SKM-1 (cell line): ENCODE measurements around the gene NKD1.

Experiments
- DNase-seq: peaks from one replicate; lab custom pipeline; 2025; ENCODE audit not compliant: unreplicated experiment; lab: John Stamatoyannopoulos, UW

NKD1 gene

DNA sequence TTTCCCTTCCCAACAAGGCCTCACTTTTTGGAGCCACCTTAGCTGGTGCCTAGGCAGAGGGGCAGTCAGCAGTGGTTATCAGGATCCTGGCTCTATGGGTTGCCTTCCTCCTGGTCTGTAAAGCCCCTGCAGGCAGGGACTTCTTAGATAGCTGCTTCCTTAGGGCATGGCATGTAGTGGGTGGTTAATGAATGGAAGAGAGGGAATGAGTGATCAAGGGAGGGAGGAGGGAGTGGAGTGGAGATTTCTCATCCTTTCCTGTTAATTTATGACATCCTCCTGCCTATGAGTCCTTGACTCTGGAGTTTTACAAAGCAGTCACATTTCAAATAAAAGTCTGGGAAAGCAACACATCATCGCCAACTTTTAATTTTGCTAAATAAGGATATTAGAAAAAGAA, 92.2 kb downstream of the NKD1 start:
- no peak for DNase-seq

DNA sequence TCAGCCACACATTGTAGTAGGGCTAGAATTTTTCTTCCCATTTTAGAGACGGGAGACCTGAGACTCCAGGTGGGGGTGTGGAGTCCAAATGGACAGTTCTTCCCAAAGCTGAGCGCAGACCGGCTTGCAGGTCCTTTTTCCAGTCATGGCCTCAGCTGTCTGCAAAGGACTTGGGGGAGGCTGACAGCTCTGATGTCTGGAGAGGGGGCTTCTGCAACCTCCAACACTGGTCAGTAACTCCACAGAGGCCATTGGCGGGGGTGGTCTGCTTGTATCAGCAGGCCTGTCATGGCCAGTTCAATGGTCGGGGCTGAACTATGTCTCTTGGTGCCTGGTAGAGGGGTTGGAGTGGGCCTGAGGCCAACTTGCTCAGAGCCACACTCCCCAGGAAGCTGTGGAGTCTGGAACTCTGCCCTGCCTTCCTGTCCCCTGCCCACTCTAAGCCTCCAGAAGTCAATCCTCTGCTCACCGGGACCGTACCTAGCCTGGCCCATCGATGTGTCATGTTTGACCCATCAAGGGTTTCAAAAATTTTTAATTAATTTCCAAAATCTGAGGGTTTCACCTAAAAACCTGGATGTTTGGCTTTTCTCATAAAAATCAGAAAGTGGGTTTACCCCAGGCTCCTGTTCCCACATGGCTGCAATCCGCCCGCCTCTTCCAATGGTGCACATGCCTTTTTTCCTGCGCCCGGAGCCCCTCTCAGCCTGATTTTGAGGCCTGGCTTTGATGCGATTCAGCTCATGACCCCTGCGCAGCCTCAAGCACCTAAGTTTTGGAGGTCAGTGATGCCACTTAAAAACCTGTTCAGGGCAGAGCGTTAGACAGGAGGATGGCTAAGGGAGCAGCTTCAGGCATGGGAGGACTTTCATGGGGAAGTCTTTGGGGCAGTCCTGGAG, 93.0 kb downstream of the NKD1 start:
- DNase-seq: no peak

DNA sequence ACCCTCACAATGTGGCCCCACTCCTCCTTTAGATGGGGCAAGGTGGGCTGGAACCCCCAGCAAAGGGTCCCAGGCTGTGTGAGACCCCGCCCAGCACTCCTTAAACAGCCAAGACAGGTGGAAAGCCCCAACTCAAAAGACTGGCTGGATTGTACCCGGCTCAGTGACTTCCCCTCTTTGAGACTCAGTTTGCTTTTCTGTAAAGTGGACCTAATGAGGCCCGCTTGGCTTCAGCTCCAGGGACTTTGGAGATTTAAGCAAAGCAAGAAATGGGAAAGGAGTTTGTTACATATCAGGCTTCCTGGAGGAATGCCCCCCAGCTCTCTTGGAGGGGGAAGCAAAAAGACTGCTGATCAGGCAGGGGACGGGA, 93.6 kb downstream of the NKD1 start:
- no peak for DNase-seq

DNA sequence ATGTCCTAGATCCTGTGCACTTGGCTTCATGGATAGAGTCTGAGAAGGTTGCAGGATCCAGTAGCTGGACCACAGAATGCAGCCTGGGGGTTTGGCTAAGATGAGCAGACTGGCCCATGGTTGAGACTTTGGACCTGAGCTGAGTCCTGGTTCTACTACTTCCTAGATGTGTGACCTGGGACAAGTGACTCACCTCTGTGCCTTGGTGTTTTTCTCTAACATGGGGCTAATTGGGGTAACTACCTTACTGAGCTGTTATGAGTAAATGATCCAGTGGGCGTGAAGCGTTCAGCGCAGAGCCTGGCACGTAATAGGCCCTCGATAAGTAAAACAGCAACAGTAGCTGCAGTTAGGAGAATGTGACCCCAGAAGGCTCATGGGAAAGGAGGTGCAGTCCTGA, 94.2 kb downstream of the NKD1 start:
- no peak for DNase-seq

DNA sequence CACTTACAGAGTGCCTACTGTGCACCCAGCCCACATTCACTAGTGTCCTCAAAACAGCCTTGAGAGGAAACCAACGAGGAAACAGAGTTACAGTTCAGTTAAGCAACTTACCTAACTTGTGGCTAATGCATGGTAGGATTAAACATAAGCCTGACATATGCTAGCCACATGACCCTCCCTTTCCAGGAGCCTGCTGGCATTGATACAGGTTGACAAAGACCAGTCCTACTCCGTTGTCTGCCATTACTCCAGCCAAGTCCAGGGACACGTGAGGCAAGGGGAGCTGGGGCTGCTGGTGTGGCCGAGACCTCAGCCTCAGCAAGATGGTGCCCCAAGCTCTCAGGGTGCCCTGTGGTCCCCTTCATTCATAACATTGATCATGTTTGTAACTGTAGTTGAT, 95.0 kb downstream of the NKD1 start:
- no peak for DNase-seq

DNA sequence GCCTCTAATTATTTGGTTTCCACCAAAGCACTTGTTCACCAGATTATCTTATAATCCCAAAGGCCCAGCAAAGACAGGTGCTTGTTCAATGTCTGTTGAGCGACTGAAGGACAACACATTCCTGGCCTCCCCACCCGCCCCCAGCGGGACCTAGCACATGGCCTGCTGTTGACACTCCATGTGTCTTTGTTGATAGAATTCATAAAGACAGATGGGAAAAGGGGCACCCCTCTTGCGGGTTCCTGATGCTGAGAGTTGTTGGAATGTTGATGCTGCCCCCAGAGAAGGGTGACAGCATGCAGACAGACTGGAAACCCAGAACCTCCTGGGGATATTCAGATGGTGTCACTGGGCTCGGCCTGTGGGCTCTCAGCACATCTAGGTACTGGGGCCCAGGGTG, 96.0 kb downstream of the NKD1 start:
- DNase-seq: no peak

DNA sequence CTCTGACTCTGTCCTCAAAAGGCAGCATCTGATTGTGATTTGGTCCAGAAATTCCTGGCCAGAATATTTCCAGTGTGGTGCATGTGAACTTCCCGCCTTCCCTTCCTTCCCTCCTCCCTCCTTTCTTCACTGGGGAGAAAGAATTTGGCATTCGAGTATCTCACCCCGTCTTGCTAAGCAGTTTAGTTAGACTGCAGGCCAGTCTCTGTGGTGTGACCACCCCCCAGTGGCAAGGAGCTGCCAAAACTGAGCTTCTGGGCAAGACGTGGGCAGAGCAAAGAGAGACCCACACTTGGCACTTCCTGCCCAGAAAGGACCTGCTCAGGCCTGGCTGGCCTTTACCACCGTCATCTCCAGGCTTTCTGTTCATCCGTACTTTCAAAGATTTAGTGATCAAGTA, 96.5 kb downstream of the NKD1 start:
- DNase-seq: no peak

DNA sequence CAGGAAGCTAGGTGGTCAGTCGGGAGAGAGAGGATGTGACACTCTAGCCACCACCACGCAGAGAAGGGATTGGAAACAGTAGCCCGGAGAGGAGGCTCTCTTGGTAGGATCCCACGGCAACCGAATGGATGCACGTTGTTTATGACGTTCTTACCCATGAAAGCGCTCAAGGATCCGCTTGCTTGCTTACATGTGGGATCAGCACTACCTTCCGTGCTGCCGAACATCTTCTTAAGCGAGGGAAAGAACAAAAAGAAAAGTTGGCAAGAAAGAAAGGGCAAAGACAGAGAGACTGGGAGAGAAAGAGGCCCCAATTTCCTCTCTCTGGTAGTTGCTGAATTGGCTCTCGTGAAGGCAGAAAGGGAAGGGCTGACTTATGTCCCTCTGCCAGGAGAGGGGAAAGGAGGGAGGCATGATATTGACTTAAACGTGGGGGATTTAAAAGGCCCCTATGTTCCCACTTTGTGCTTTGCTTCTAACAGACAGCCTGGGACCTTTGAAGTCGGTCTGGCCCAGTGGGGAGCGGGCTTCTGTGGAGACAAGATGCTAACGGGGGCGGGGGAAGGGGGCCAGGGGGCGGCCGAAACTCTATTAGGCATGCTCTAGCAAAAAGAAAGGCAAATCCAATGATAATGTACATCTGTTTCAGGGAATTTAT, 97.5 kb downstream of the NKD1 start:
- DNase-seq: no peak

DNA sequence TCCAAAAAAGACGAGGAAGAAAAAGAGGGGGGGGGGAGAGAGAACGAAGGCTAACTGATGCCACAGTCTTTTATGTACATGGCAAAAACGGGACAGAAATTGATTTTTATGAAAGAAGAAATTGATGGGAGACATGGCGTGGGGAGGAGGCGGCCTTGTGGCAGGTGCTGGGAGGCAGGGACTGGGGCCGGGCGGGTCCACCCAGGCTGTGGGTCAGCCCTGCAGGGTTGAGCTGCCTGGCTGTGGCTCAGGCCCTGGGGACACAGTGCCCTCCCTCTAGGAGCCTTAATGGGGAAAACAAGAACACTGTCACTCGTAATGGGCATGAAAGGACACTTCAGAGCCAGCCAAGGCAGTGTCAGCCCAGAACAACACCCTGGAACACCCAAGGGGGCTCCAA, 98.1 kb downstream of the NKD1 start:
- no peak for DNase-seq

DNA sequence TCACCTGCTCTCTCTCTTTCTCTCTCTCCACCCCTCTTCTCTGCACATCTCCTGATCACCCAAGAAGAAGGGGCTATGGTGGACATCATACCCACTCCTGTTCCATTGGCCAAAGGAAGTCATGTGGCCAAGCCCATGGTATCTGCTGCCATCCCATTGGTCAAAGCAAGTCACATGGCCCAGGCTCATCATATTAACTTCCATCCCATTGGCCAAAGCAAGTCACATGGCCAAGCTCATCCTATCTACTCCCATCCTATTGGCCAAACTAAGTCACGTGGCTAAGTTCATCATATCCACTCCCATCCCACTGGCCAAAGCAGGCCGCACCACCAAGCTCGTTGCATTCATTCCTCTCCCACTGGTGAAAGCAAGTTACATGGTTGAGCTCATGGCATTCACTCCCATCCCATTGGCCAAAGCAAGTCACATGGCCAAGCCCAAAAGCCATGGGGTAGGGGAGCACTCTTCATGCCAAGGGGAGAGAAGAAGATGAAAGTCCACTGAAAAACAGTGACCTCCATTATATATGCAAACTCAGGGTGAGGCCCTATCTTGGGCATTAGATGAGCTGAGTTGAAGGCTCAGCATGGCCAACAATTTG, 103.7 kb downstream of the NKD1 start:
- DNase-seq: no peak

DNA sequence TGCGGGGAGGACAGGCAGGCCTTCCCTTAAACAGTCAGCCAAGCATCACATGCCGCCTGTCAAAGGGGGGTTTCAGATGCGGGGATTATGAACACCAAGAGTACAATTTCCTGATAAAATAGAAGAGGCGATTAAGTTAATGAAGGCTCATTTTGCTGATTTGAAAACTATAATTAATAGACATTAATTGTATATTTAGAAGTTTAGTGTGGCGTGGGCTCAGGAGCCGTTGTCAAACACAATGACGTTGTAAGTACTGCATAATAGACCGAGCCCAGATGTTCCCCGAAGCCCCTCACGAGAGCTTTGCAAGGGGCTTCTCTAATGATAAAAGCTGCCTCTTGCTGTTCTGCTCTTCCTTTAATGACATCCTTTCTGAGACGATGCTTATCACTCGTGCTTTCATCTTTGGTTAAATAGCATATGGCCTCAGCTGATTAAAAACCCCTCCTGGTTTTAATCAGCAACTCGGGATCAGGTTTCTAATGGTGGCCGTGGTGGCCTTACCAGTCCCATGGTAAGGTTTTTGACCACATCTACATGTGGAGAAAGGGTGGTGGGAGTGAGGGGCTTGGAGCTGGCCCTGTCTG, 104.7 kb downstream of the NKD1 start:
- DNase-seq: no peak

DNA sequence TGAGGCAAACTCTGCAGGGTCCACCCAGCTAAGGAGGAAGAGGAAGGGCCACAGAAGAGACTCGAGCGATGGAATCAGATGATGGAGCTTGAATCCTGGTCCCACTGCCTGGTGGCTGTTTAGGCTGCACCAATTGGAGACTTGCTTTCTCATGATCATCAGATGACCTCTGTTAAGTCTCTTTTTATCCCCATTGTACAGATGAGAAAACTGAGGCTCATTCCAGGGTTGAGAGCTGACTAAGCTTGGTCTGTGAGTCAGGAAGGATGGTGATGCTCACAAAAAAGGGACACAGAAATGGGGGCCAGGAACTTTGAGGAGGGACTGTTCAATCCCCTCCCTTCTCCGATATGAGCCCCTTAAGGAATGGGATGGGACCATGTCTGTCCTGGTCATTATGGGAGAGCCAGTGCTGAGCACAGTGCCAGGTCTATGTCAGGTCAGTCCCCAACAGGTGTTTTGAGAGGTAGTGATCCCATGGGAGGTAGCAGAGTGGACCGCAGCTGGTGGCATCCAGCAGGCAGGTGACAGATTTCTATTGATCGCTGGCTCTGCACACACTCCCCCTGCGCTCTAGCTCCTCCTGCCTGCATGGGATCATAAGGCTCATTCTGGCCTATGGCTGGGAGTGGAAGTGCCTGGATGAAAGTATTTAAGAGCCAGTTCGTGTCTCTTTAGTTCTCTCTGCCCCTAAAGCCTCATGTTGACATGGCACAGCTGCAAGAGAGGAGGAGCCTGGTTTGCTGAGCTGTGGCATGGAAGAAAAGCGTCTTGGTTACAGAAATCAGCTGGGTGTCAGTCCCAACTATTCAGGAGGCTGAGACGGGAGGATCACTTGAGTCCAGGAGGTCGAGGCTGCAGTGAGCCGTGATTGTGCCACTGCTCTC, 105.7 kb downstream of the NKD1 start:
- DNase-seq: no peak

DNA sequence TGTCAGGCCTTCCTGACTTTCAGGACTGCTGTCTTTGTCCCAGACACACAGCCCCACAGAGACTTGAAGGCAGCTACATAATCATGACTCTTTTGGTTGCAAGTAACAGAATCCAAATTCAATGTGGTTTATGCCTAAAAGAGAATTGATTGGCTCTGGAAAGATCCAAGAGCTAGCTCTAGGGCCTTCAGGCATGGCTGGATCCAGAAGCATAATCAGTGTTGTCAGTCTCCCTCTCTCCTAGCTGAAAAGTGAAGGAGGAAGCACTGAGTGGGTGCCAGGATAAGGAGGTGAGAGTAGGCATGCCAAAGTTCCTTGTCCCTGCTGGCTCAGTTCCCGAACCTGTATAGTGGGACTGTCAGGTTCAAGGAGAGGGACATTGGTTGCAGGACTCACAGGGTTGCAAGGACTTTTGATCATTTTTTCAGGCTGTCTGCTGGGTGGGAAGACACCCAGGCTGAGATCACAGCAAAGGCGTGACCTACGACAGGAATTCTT, 107.4 kb downstream of the NKD1 start:
- DNase-seq: no peak

DNA sequence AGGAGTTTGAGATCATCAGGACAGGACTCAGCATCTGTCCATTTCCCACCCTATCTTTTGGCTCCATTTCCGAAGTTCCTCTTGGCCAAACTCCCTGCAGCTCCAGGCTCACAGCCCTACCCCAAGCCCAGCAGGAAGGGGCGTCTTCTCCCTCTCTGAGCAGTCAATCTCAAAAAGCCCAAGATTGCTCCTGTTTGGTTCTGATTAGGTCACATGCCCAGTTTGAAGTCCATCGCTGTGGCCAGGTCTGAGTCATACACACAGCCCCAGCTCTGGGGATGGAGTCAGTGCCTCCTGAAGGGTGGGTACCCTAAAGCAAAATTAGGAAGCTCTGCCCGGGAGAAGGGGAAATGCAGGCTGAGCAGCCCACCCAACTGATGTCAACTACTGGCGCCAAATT, 109.0 kb downstream of the NKD1 start:
- no peak for DNase-seq

DNA sequence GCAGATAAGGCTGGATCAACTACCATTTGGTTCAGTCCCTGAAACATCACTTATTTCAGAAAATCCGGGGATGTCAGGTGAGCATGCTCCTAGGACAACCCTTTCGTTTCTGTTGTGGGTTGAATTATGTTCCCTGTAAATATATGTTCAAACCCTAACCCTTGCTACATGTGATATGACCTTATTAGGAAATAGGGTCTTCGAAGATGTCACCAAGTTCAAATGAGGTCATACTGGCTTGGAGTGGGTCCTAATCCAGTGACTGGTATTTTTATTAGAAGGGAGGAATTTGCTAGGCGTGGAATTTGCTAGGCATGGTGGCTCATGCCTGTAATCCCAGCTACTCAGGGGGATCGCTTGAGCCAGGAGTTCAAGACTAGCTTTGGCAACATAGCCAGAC, 111.6 kb downstream of the NKD1 start:
- no peak for DNase-seq

DNA sequence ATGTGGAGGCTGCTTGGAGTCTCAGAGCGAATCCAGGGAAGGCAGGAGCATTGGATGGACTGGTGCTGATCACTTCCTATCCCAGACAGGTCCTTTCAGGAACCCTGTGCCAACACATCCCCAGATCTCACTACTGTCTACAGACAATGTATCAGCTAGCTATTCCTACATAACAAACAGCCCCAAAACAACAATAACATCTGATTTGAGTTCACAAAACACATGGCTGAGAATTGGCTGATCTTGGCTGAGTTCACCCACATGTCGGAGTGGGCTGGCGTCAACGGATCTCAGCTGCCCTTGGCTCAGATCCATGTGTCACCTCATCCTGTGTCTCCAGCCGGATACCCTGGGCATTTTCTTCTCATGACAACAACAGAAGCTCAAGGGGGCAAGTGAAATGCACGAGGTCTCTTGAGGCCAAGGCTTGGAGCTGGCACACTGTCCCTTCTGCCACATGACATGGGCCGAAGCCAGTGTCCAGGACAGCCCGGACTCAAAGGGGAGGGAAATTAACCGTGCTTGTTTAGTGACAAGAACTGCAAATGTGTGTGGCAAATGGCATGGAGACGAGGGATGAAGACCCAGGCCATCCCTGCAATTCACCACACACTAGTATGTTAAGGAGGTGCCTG, 114.2 kb downstream of the NKD1 start:
- no peak for DNase-seq

DNA sequence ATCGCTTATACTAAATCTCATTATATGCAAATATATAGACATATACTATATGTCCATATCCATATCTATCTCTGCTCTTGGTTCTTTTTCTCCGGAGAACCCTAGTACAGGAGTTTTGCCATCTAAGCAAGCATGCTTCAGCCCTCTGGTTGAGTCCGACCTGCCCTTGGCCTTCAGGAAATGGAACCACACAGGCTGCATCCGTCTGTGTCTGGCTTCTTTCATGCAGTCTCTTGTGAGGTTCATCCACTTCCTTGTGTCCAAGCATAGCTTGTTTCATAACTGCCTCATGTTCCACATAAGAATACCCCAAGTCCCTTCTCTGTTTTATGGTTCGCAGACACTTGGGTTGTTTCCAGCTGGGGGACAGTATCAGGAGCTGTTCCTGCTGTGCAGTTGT, 116.1 kb downstream of the NKD1 start:
- no peak for DNase-seq

DNA sequence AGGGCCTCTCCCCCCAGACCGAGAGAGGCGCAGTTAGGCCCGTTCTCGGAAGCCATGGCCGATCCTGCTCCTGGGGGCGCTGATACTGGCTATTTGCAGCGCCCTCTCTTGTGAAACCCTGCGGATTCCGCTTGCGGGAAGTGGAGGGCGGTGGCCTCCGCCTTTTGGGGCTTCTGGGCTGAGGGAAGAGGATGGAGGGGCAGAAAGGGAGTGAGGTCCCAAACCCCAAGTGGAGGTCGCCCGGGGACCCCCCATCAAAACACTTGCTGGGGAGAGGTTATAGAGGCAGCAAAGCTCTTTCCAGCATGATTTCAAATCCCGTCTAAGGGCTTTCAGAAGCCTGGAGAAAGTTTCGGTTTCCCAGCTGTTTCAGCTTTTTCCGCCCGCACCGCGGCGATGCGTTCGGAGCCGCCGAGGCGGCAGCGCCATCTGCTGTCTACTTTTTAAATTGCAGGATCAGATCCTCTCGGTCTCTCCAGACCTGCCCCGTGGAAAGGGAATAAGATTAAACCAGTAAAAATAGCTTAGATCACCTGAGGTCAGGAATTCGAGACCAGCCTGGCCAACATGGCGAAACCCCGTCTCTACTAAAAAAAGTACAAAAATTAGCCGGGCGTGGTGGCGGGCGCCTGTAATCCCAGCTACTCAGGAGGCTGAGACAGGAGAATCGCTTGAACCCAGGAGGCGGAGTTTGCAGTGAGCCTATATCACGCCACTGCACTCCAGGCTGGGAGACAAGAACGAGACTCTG, 117.1 kb downstream of the NKD1 start:
- DNase-seq: peak; percentile 72

DNA sequence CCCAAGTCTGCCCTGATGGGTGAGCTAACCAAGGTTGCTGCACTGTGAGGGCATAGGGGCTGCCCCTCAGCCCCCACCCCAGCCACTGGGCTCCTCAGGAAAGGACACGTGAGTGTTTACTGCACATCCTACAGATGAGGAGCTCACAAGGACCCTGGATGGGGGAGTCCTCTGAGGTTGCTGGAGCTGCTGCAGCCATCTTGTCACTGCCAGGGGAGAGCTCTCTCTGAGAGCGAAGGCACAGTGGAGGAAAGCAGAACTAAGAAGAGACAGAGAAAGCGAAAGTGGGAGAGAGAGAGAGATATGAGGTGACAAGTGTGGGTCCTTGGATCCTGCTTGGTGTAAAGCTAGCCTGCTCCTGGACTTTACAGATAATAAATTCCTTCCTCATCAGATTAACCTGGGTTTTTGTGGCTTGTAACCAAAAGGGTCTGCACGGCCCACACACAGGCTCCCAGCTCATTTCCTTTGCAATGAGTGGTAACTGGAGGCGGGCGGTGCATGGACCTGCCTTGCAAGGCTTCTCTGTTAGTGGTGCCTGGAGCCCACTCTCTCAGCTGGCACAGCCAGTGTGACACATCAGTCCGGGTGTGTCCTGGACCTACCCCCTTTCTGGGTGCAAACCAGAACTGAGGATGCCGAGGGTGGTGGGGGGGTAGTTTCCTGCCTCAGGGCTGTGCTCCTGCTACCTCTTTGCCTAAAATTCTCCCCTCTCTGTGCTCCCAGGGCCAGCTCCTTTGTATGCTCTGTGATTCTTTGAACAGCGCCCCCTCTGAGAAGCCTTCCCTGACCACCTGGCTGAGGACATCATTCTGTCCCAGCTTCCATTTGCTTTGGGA, 118.7 kb downstream of the NKD1 start:
- no peak for DNase-seq
